ENCODE data around the gene HRH4.

DNA sequence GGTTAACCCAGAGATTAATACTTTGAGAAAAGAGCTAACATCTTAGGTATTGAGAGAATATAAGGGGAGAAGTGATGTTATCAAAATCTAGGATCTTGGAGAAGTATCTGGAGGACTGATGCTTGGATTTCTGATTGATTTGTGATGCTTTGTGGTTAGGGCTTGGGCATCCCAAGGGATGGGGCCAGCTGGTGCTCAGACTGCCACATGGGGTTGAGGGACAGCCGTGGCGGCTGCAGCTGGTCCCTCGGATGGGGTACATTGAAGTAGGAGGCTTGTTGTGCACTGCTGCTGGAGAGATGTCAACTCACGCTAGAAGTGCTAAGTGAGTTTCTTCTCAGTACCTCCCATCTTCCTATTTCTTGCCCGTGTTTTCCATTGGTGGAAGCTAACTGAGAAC, 22.4 kb downstream of the HRH4 start:
- TF ChIP-seq, protein P1, sequence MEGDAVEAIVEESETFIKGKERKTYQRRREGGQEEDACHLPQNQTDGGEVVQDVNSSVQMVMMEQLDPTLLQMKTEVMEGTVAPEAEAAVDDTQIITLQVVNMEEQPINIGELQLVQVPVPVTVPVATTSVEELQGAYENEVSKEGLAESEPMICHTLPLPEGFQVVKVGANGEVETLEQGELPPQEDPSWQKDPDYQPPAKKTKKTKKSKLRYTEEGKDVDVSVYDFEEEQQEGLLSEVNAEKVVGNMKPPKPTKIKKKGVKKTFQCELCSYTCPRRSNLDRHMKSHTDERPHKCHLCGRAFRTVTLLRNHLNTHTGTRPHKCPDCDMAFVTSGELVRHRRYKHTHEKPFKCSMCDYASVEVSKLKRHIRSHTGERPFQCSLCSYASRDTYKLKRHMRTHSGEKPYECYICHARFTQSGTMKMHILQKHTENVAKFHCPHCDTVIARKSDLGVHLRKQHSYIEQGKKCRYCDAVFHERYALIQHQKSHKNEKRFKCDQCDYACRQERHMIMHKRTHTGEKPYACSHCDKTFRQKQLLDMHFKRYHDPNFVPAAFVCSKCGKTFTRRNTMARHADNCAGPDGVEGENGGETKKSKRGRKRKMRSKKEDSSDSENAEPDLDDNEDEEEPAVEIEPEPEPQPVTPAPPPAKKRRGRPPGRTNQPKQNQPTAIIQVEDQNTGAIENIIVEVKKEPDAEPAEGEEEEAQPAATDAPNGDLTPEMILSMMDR (IDR thresholded peaks at IDR 0.05) = no peak
- TF ChIP-seq POLR2A (IDR thresholded peaks at IDR 0.05) (no peak), POLR2AphosphoS5 (IDR thresholded peaks at IDR 0.05) (no peak)
